GM12878 (cell line): ENCODE measurements around the gene MPRIP.

ENCODE experiments used
- BCL11A ChIP-seq: IDR thresholded peaks from 2 replicates; pipeline ENCODE4 v1.6.1; 2011; ENCODE audit warnings: low read depth, low read length
- CHD4 ChIP-seq: fragments of 200-600 bp; sonication (generic); IDR thresholded peaks from 2 replicates; pipeline ENCODE4 v1.6.1; 2016; ENCODE audit warnings: mild to moderate bottlenecking
- CREM ChIP-seq: IDR thresholded peaks from 2 replicates; pipeline ENCODE4 v1.6.1; 2014; ENCODE audit warnings: antibody characterized with exemption, low read depth
- CTCF ChIP-seq, 3 experiments: IDR thresholded peaks in 2 of 3; conservative IDR thresholded peaks in 1 of 3; 2 replicates each; pipeline ENCODE4 v1.5.1; 2011; ENCODE audit warnings: low read depth in 3 of 3, low read length in 3 of 3, mild to moderate bottlenecking in 3 of 3, control low read depth in 2 of 3, moderate library complexity in 2 of 3, inconsistent platforms in 1 of 3, mixed read lengths in 1 of 3; ENCODE audit not compliant: control insufficient read depth in 2 of 3, insufficient read depth in 1 of 3; ENCODE audit errors: extremely low read depth in 1 of 3
- EGR1 ChIP-seq, 2 experiments: IDR thresholded peaks; 1 replicate in 1 of 2; 2 replicates in 1 of 2; pipeline ENCODE4 v1.6.1; 2011 to 2012; ENCODE audit warnings: low read depth in 2 of 2, low read length in 2 of 2, borderline replicate concordance in 1 of 2, mild to moderate bottlenecking in 1 of 2, moderate library complexity in 1 of 2
- POLR2A ChIP-seq: IDR thresholded peaks from 2 replicates; pipeline ENCODE4 v1.6.1; 2011; ENCODE audit warnings: low read depth, mild to moderate bottlenecking, low read length
- POLR2AphosphoS2 ChIP-seq: IDR thresholded peaks from 2 replicates; pipeline ENCODE4 v1.6.1; 2011; ENCODE audit warnings: low read depth, mild to moderate bottlenecking, low read length, improper control_type of control experiment, moderate library complexity
- RB1 ChIP-seq: fragments of 450-650 bp; formaldehyde crosslinking; IDR thresholded peaks from 2 replicates; pipeline ENCODE4 v1.6.1; 2017; ENCODE audit warnings: mild to moderate bottlenecking, borderline replicate concordance
- RFX5 ChIP-seq: IDR thresholded peaks from 2 replicates; pipeline ENCODE4 v1.6.1; 2011; ENCODE audit warnings: low read depth, low read length, improper control_type of control experiment
- SMAD5 ChIP-seq: IDR thresholded peaks from 2 replicates; pipeline ENCODE4 v1.6.1; 2016; ENCODE audit warnings: antibody characterized with exemption, low read depth
- SP1 ChIP-seq: IDR thresholded peaks from one replicate; pipeline ENCODE4 v1.6.1; 2011; ENCODE audit warnings: low read depth, low read length
- TBL1XR1 ChIP-seq: IDR thresholded peaks from 2 replicates; pipeline ENCODE4 v1.6.1; 2012; ENCODE audit warnings: low read depth, low read length, improper control_type of control experiment
- USF2 ChIP-seq: IDR thresholded peaks from 2 replicates; pipeline ENCODE4 v1.6.1; 2011; ENCODE audit warnings: low read depth, low read length, improper control_type of control experiment, borderline replicate concordance
- ZNF274 ChIP-seq: IDR thresholded peaks from one replicate; pipeline ENCODE4 v1.8.0; 2011; ENCODE audit not compliant: insufficient read length, insufficient read depth

GRCh38 chr17:17186551-17187505 is 144.6 kb downstream of the MPRIP start:
- no peak for TF ChIP-seq SP1
- no peak for TF ChIP-seq POLR2AphosphoS2
- TF ChIP-seq BCL11A = no peak
- TF ChIP-seq CREM = no peak
- TF ChIP-seq EGR1 (IDR thresholded peaks at IDR 0.05; ENCODE audit: borderline replicate concordance in 1 of 2, low read depth in 2 of 2, low read length in 2 of 2) = no peak
- TF ChIP-seq POLR2A = 0 out of 2 replicates have a peak, but pooled peaks have one; percentile 23
- TF ChIP-seq USF2 = no peak
- TF ChIP-seq CTCF (IDR thresholded peaks at IDR 0.05 in 2 of 3, conservative IDR thresholded peaks at IDR 0.05 in 1 of 3; ENCODE audit: control insufficient read depth in 2 of 3, extremely low read depth in 1 of 3, insufficient read depth in 1 of 3, low read depth in 3 of 3, low read length in 3 of 3) = no peak
- no peak for TF ChIP-seq RB1
- TF ChIP-seq RFX5 = no peak
- TF ChIP-seq ZNF274 = no peak
- TF ChIP-seq TBL1XR1 = no peak
- no peak for TF ChIP-seq SMAD5
- TF ChIP-seq CHD4 = no peak
